CD14-positive monocyte (primary cell): ENCODE measurements around the gene RAB40A. TPM values are rescaled to one million over a fixed set of nuclear protein-coding genes. Genes with fewer than 3 reads are reported as not detected.

ENCODE experiments used
- DNase-seq, 3 donors: peaks; one replicate each; pipeline ENCODE4 v3.0.0-alpha.2; 2011 to 2022
- H2AFZ ChIP-seq: 2 replicates; pipeline ENCODE4 v1.6.0; 2012; ENCODE audit warnings: mild to moderate bottlenecking, low read depth, low read length, inconsistent platforms; ENCODE audit not compliant: insufficient read depth, poor library complexity, severe bottlenecking
- H3K27ac ChIP-seq, 2 donors: 1 replicate in 1 of 2; 2 replicates in 1 of 2; pipeline ENCODE4 v1.5.1; 2012 to 2013; ENCODE audit warnings: low read length in 2 of 2, control low read depth in 1 of 2, inconsistent platforms in 1 of 2, low read depth in 1 of 2, mild to moderate bottlenecking in 1 of 2
- H3K27me3 ChIP-seq, 2 donors: one replicate each; pipeline versions ENCODE4 v1.6.0 to v1.6.1; 2011 to 2013; ENCODE audit warnings: low read length in 2 of 2; ENCODE audit not compliant: control insufficient read depth in 2 of 2, insufficient read depth in 2 of 2
- H3K36me3 ChIP-seq, 2 donors: replicated peaks in 1 of 2; 1 replicate in 1 of 2; 2 replicates in 1 of 2; pipeline versions ENCODE4 v1.5.1 to v1.6.1; 2012 to 2013; ENCODE audit warnings: low read length in 2 of 2, control low read depth in 1 of 2, inconsistent platforms in 1 of 2, mild to moderate bottlenecking in 1 of 2; ENCODE audit not compliant: insufficient read depth in 2 of 2, control insufficient read depth in 1 of 2
- H3K4me1 ChIP-seq, 2 donors: 1 replicate in 1 of 2; 2 replicates in 1 of 2; pipeline versions ENCODE4 v1.5.1 to v1.6.1; 2012 to 2013; ENCODE audit warnings: low read length in 2 of 2, control low read depth in 1 of 2, inconsistent platforms in 1 of 2, mild to moderate bottlenecking in 1 of 2, moderate library complexity in 1 of 2; ENCODE audit not compliant: insufficient read depth in 2 of 2, control insufficient read depth in 1 of 2
- H3K4me2 ChIP-seq: replicated peaks from 2 replicates; pipeline ENCODE3; 2012; ENCODE audit warnings: low read length, moderate library complexity, mild to moderate bottlenecking; ENCODE audit not compliant: poor library complexity, severe bottlenecking; ENCODE audit errors: extremely low read depth
- H3K4me3 ChIP-seq, 3 experiments: fragments of 200-600 bp in 1 of 3; sonication (generic) in 1 of 3; replicated peaks in 1 of 3; 1 replicate in 2 of 3; 2 replicates in 1 of 3; pipeline ENCODE4 v1.5.1; 2011 to 2013; ENCODE audit warnings: low read length in 3 of 3, mild to moderate bottlenecking in 3 of 3, control low read depth in 2 of 3, low read depth in 2 of 3, inconsistent platforms in 1 of 3, moderate library complexity in 1 of 3
- H3K79me2 ChIP-seq: 2 replicates; pipeline ENCODE4 v1.6.0; 2012; ENCODE audit warnings: mild to moderate bottlenecking, control low read depth, inconsistent platforms, low read length, moderate library complexity; ENCODE audit not compliant: insufficient read depth
- H3K9ac ChIP-seq: 2 replicates; pipeline ENCODE4 v1.6.0; 2017; ENCODE audit warnings: low read length, mild to moderate bottlenecking; ENCODE audit not compliant: insufficient read depth, poor library complexity, severe bottlenecking
- H3K9me3 ChIP-seq, 2 donors: replicated peaks in 1 of 2; 1 replicate in 1 of 2; 2 replicates in 1 of 2; pipeline versions ENCODE4 v1.5.1 to v1.6.1; 2012 to 2013; ENCODE audit warnings: low read length in 2 of 2, control low read depth in 1 of 2; ENCODE audit not compliant: control insufficient read depth in 1 of 2, insufficient read depth in 1 of 2
- H4K20me1 ChIP-seq: 2 replicates; pipeline ENCODE4 v1.6.0; 2012; ENCODE audit warnings: mild to moderate bottlenecking, low read length, control low read depth, moderate library complexity; ENCODE audit not compliant: insufficient read depth
- H3K27ac Mint-ChIP-seq, 7 donors: one replicate each; pipeline ENCODE4 v1.8.0; 2020; ENCODE audit warnings: mild to moderate bottlenecking in 7 of 7, mixed read lengths in 7 of 7, moderate library complexity in 6 of 7, inconsistent platforms in 2 of 7
- H3K27me3 Mint-ChIP-seq, 3 donors: one replicate each; pipeline ENCODE4 v1.8.0; 2021 to 2022; ENCODE audit warnings: low read depth in 3 of 3, mild to moderate bottlenecking in 3 of 3, mixed read lengths in 3 of 3, moderate library complexity in 3 of 3, inconsistent platforms in 1 of 3
- H3K36me3 Mint-ChIP-seq, 2 donors: one replicate each; pipeline ENCODE4 v1.8.0; 2020; ENCODE audit warnings: mixed read lengths in 2 of 2, inconsistent platforms in 1 of 2, mild to moderate bottlenecking in 1 of 2
- H3K4me1 Mint-ChIP-seq: one replicate; pipeline ENCODE4 v1.8.0; 2020; ENCODE audit warnings: mild to moderate bottlenecking, mixed read lengths
- H3K4me3 Mint-ChIP-seq, 2 donors: one replicate each; pipeline ENCODE4 v1.8.0; 2020; ENCODE audit warnings: mild to moderate bottlenecking in 2 of 2, mixed read lengths in 2 of 2, moderate library complexity in 1 of 2
- H3K9me3 Mint-ChIP-seq, 7 donors: one replicate each; pipeline ENCODE4 v1.8.0; 2020 to 2022; ENCODE audit warnings: mixed read lengths in 7 of 7, mild to moderate bottlenecking in 6 of 7, moderate library complexity in 6 of 7, inconsistent platforms in 2 of 7
- CTCF ChIP-seq: fragments of 200-600 bp; IDR thresholded peaks from one replicate; pipeline ENCODE4 v1.8.0; 2022; ENCODE audit warnings: antibody characterized with exemption, mild to moderate bottlenecking
- WGBS: methylation state at CpG from one replicate; pipeline ENCODE4 v1.1.5; 2013; ENCODE audit warnings: missing lambda C conversion rate; ENCODE audit not compliant: insufficient coverage; 5-methylcytosine and 5-hydroxymethylcytosine counted together
- intact Hi-C, 2 donors: fragments of 100-400 bp; cut with micrococcal nuclease; formaldehyde crosslinking; loops; one replicate each; pipeline versions ENCODE4 v1.15.0 to v1.15.1; 2023
- polyA plus RNA-seq, 3 donors: library from polyadenylated mRNA; depleted of rRNA in 1 of 3; unstranded in 2 of 3; stranded (reverse) in 1 of 3; fragments of 300-500 nt in 2 of 3; fragments of >200 nt in 1 of 3; fragmentation: Illumina TruSeq in 2 of 3; gene quantifications; 1 replicate in 2 of 3; 2 replicates in 1 of 3; pipeline ENCODE4 v1.2.3, GENCODE V29; 2012 to 2021

The RAB40A gene
- polyA plus RNA-seq, 3 donors = not detected

- no peaks in the 10 kb centered on the region for H3K79me2 ChIP-seq
- Mint-ChIP-seq H3K27me3 (peaks cover 0 to 4% (median 0%) of the 10 kb centered on the region in 3 donors), H3K27ac (no peak overlapping the region), H3K4me3 (no peak overlapping the region), H3K4me1 (no peaks in the 10 kb centered on the region), H3K36me3 (no peaks in the 10 kb centered on the region), H3K9me3 (no peaks in the 10 kb centered on the region)
- intact Hi-C loops = no loop called here
- 22% methylated on average over 1 of the region's 2 CpGs for WGBS
- DNase-seq = no peak
- no peak overlapping the region for H3K27ac ChIP-seq
- H4K20me1 ChIP-seq = no peaks in the 10 kb centered on the region
- no peaks in the 10 kb centered on the region for H3K9me3 ChIP-seq
- H3K36me3 ChIP-seq = no peaks in the 10 kb centered on the region
- H3K9ac ChIP-seq = no peak overlapping the region
- H3K4me3 ChIP-seq = no peak overlapping the region
- no peak overlapping the region for H3K4me2 ChIP-seq
- no peak overlapping the region for H2AFZ ChIP-seq
- no peaks in the 10 kb centered on the region for H3K27me3 ChIP-seq
- no peak for TF ChIP-seq CTCF
- H3K4me1 ChIP-seq = no peaks in the 10 kb centered on the region
These were observed 38.8 kb downstream of the RAB40A start for GRCh38 chrX:103480526-103480925.

DNA sequence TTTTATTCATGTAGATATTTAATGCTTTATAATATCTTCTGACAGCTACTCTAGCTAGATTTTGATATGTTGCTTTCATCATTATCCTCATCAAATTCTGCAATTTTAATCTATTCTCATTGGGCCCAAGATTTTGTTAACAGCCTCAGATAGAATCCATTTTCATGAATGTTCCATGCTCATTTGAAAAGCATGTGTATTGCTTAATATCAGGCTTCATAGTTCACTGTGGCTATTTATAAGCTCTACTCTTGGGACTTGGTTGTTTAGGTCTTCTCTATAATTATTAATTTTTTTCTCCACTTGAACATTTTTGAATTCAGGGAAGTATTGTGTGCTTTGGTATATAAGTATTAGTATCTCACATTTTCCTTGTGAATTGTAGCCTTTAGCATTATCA, 41.8 kb downstream of the RAB40A start:
- H3K4me2 ChIP-seq = no peak overlapping the region
- no peak overlapping the region for H2AFZ ChIP-seq
- H3K27me3 Mint-ChIP-seq = peaks cover 0 to 2% (median 0%) of the 10 kb centered on the region in 3 donors
- H3K9me3 Mint-ChIP-seq = peaks cover 0 to 2% (median 0%) of the 10 kb centered on the region in 7 donors
- no peak overlapping the region for H3K4me3 ChIP-seq
- H3K79me2 ChIP-seq = no peaks in the 10 kb centered on the region
- H3K27me3 ChIP-seq = no peaks in the 10 kb centered on the region
- TF ChIP-seq CTCF = no peak
- intact Hi-C loops = no loop called here
- H3K36me3 Mint-ChIP-seq = no peaks in the 10 kb centered on the region
- H3K9me3 ChIP-seq = no peaks in the 10 kb centered on the region
- H4K20me1 ChIP-seq = no peaks in the 10 kb centered on the region
- no peaks in the 10 kb centered on the region for H3K36me3 ChIP-seq
- no peak overlapping the region for H3K4me3 Mint-ChIP-seq
- H3K4me1 ChIP-seq = no peaks in the 10 kb centered on the region
- no peak overlapping the region for H3K9ac ChIP-seq
- DNase-seq = no peak
- no peaks in the 10 kb centered on the region for H3K4me1 Mint-ChIP-seq
- no peak overlapping the region for H3K27ac ChIP-seq
- H3K27ac Mint-ChIP-seq = no peak overlapping the region
